Measurements from ENCODE around the gene TNS4.

- TF ChIP-seq POLR2A (IDR thresholded peaks at IDR 0.05; ENCODE audit: low read depth, low read length) (no peak), POLR2AphosphoS5 (IDR thresholded peaks at IDR 0.05; ENCODE audit: low read depth, low read length) (no peak)
Measured at GRCh38 chr17:40533896-40534295, 32.5 kb upstream of the TNS4 start.

All from GM12891 (cell line).